ENCODE results near the gene DNAJC13. TPM values are rescaled to one million over a fixed set of nuclear protein-coding genes. Genes with fewer than 3 reads are reported as not detected.
"Not testable (repeated sequence)": the region's sequence is repeated elsewhere in the genome, so short reads cannot be mapped to it uniquely, and the experiment has no call there.

The DNAJC13 gene
- total RNA-seq, 1 experiment from 2014 or later = 28.8 TPM

DNA sequence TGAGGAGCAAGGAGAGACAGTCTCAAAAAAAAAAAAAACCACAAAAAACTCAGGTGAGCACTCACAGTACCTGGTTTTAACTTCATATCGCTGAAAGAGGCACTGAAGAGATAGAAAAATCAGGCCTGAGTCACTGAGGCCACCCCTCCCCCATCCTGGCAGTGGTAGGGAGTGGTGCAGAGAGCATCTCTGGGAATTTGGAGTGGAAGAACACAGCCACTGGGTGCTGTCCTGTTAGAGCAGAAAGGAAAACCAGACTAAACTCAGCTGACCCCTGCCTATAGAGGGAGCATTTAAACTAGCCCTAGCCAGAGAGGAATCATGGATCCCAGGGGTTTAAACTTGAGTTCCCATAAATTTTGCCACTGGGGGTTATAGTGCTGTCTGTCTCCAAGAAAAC lies 22.2 kb upstream of the DNAJC13 start (continued):
- TF ChIP-seq, protein P1, sequence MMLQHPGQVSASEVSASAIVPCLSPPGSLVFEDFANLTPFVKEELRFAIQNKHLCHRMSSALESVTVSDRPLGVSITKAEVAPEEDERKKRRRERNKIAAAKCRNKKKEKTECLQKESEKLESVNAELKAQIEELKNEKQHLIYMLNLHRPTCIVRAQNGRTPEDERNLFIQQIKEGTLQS (IDR thresholded peaks at IDR 0.05) = no peak
- no peak for TF ChIP-seq ZNF274 (IDR thresholded peaks at IDR 0.05; ENCODE audit: low read depth, low read length)

GRCh38 chr3:132396255-132396654 lies 21.0 kb upstream of the DNAJC13 start:
- Histone ChIP-seq H3K9me3 (ENCODE audit: control insufficient read depth in 1 of 2, insufficient read depth in 1 of 2, low read depth in 1 of 2, low read length in 2 of 2) (no peaks in the 10 kb centered on the region), H3K9me2 (ENCODE audit: insufficient read depth) (no peaks in the 10 kb centered on the region), H3K36me3 (ENCODE audit: control insufficient read depth in 1 of 2, insufficient read depth in 2 of 2, low read length in 2 of 2) (no peaks in the 10 kb centered on the region), H3K4me1 (ENCODE audit: control insufficient read depth in 1 of 2, insufficient read depth in 2 of 2, low read length in 2 of 2) (no peaks in the 10 kb centered on the region; a peak in 1 of 4 replicates), H3K27ac (ENCODE audit: low read depth, low read length) (no peak overlapping the region), H2AFZ (ENCODE audit: low read depth, low read length, poor library complexity, severe bottlenecking) (no peak overlapping the region), H3K4me3 (replicated peaks in 1 of 2; ENCODE audit: low read depth in 1 of 2, low read length in 2 of 2) (no peak overlapping the region), H3K4me2 (ENCODE audit: low read length) (no peak overlapping the region), H3K79me2 (ENCODE audit: insufficient read depth, low read length) (no peaks in the 10 kb centered on the region), H4K20me1 (ENCODE audit: insufficient read depth) (no peaks in the 10 kb centered on the region), H3K27me3 (ENCODE audit: insufficient read depth, low read length) (no peaks in the 10 kb centered on the region), H3K9ac (ENCODE audit: low read length) (no peak overlapping the region)
- no peak for DNase-seq (ENCODE audit: low read depth, low spot score)
- intact Hi-C loops (cut with micrococcal nuclease) = loop anchor here (5.0 to 10.0 kb wide), 2 partner anchors 359 to 1371 kb away; partner anchors contain the start of genes ASTE1, CPNE4 and NEK11
- BruUV-seq (replicated peaks) = no TSS peak
- CTCF ChIA-PET = interaction anchor here (4.3 kb wide), 1 partner anchor 139 kb away, joined by 36 read pairs; no protein-coding TSS in a partner anchor
- no peak for ATAC-seq
- POLR2A ChIA-PET = no interaction called here
- RAD21 ChIA-PET (ENCODE audit: low non-redundant PET in 1 of 2, low total read pairs in 2 of 2, uncharacterized antibody in 2 of 2, unreplicated experiment in 2 of 2) = no interaction called here
- TF ChIP-seq MAX (IDR thresholded peaks at IDR 0.05) (no peak), ELF1 (IDR thresholded peaks at IDR 0.05; ENCODE audit: borderline replicate concordance, low read depth) (no peak), ZNF274 (IDR thresholded peaks at IDR 0.05; ENCODE audit: low read depth, low read length) (no peak), JUND (IDR thresholded peaks at IDR 0.05) (no peak)
- TF ChIP-seq, protein P2, sequence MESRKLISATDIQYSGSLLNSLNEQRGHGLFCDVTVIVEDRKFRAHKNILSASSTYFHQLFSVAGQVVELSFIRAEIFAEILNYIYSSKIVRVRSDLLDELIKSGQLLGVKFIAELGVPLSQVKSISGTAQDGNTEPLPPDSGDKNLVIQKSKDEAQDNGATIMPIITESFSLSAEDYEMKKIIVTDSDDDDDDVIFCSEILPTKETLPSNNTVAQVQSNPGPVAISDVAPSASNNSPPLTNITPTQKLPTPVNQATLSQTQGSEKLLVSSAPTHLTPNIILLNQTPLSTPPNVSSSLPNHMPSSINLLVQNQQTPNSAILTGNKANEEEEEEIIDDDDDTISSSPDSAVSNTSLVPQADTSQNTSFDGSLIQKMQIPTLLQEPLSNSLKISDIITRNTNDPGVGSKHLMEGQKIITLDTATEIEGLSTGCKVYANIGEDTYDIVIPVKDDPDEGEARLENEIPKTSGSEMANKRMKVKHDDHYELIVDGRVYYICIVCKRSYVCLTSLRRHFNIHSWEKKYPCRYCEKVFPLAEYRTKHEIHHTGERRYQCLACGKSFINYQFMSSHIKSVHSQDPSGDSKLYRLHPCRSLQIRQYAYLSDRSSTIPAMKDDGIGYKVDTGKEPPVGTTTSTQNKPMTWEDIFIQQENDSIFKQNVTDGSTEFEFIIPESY (IDR thresholded peaks at IDR 0.05; ENCODE audit: extremely low read depth, insufficient replicate concordance, low read length) = no peak

- H3K9me2 ChIP-seq (ENCODE audit: insufficient read depth); H3K27me3 ChIP-seq (ENCODE audit: insufficient read depth, low read length); H2AFZ ChIP-seq (ENCODE audit: low read depth, low read length, poor library complexity, severe bottlenecking); H3K9me3 ChIP-seq (ENCODE audit: control insufficient read depth in 1 of 2, insufficient read depth in 1 of 2, low read depth in 1 of 2, low read length in 2 of 2); POLR2A ChIA-PET; H3K79me2 ChIP-seq (ENCODE audit: insufficient read depth, low read length); BruUV-seq (replicated peaks); ATAC-seq; DNase-seq (ENCODE audit: low read depth, low spot score); H4K20me1 ChIP-seq (ENCODE audit: insufficient read depth); H3K4me2 ChIP-seq (ENCODE audit: low read length); RAD21 ChIA-PET (ENCODE audit: low non-redundant PET in 1 of 2, low total read pairs in 2 of 2, uncharacterized antibody in 2 of 2, unreplicated experiment in 2 of 2); H3K4me1 ChIP-seq (ENCODE audit: control insufficient read depth in 1 of 2, insufficient read depth in 2 of 2, low read length in 2 of 2); H3K4me3 ChIP-seq (replicated peaks in 1 of 2; ENCODE audit: low read depth in 1 of 2, low read length in 2 of 2); H3K36me3 ChIP-seq (ENCODE audit: control insufficient read depth in 1 of 2, insufficient read depth in 2 of 2, low read length in 2 of 2); H3K27ac ChIP-seq (ENCODE audit: low read depth, low read length); H3K9ac ChIP-seq (ENCODE audit: low read length): not testable (repeated sequence)
- CTCF ChIA-PET = interaction anchor here (1.1 to 4.3 kb wide), 2 partner anchors 140 to 186 kb away, joined by 3 to 36 read pairs; no protein-coding TSS in a partner anchor
- intact Hi-C loops (cut with micrococcal nuclease) = loop anchor here (5.0 to 10.0 kb wide), 2 partner anchors 359 to 1372 kb away; partner anchors contain the start of genes ASTE1, CPNE4 and NEK11
Observed at GRCh38 chr3:132396776-132397175, 20.5 kb upstream of the DNAJC13 start.
